SK-N-SH (cell line): Measurements from ENCODE around the gene SLC5A12.

Experiments
- CHD2 ChIP-seq: fragments of 150-350 bp; IDR thresholded peaks from 2 replicates; pipeline ENCODE4 v1.6.1; 2018; ENCODE audit warnings: low read length; ENCODE audit not compliant: partially characterized antibody
- CTCF ChIP-seq: fragments of 200-600 bp; sonication (generic); IDR thresholded peaks from 2 replicates; pipeline ENCODE4 v1.6.1; 2017; ENCODE audit warnings: antibody characterized with exemption, mild to moderate bottlenecking, moderate library complexity
- EZH2phosphoT487 ChIP-seq: fragments of 200-600 bp; sonication (generic); IDR thresholded peaks from 2 replicates; pipeline ENCODE4 v1.6.1; 2017; ENCODE audit warnings: low read depth, mixed run types, mild to moderate bottlenecking, antibody characterized with exemption, moderate library complexity, borderline replicate concordance
- FOXM1 ChIP-seq: IDR thresholded peaks from 2 replicates; pipeline ENCODE4 v1.4.0; 2012; ENCODE audit warnings: low read depth, mild to moderate bottlenecking
- GATA2 ChIP-seq: sonication (generic); formaldehyde crosslinking; IDR thresholded peaks from 2 replicates; pipeline ENCODE4 v1.5.0; 2020; ENCODE audit warnings: mild to moderate bottlenecking, missing genetic modification reagents
- JUND ChIP-seq: IDR thresholded peaks from 2 replicates; pipeline ENCODE4 v1.4.0; 2012
- MAX ChIP-seq: IDR thresholded peaks from 2 replicates; pipeline ENCODE4 v1.4.0; 2012; ENCODE audit warnings: low read depth
- MXI1 ChIP-seq: IDR thresholded peaks from 2 replicates; pipeline ENCODE4 v1.6.1; 2012; ENCODE audit warnings: mild to moderate bottlenecking, low read depth, low read length, improper control_type of control experiment
- POLR2AphosphoS5 ChIP-seq: IDR thresholded peaks from 2 replicates; pipeline ENCODE4 v1.6.1; 2012; ENCODE audit warnings: low read depth, low read length
- RAD21 ChIP-seq: IDR thresholded peaks from 2 replicates; pipeline ENCODE4 v1.6.1; 2012; ENCODE audit warnings: mild to moderate bottlenecking, low read length
- REST ChIP-seq: IDR thresholded peaks from 2 replicates; pipeline ENCODE4 v1.6.1; 2012; ENCODE audit warnings: mild to moderate bottlenecking, low read depth, low read length, moderate library complexity
- RFX5 ChIP-seq: IDR thresholded peaks from 2 replicates; pipeline ENCODE4 v1.6.1; 2012; ENCODE audit warnings: mild to moderate bottlenecking, improper control_type of control experiment, low read length
- TAF1 ChIP-seq: IDR thresholded peaks from 2 replicates; pipeline ENCODE4 v1.6.1; 2012; ENCODE audit warnings: low read depth, mild to moderate bottlenecking, low read length, moderate library complexity, borderline replicate concordance

GRCh38 chr11:26764315-26764714, 42.5 kb upstream of the SLC5A12 start:
- TF ChIP-seq MAX: no peak
- TF ChIP-seq CTCF: no peak
- TF ChIP-seq GATA2 (CRISPR knock-in tag): no peak
- TF ChIP-seq RAD21: no peak
- no peak for TF ChIP-seq FOXM1
- TF ChIP-seq EZH2phosphoT487: no peak
- no peak for TF ChIP-seq TAF1
- no peak for TF ChIP-seq POLR2AphosphoS5
- TF ChIP-seq JUND: no peak
- no peak for TF ChIP-seq CHD2
- no peak for TF ChIP-seq MXI1
- no peak for TF ChIP-seq RFX5
- TF ChIP-seq REST: no peak
